NCI-H345 (cell line): Measurements from ENCODE around the gene TBL1X.
"Not testable (repeated sequence)": the region's sequence is repeated elsewhere in the genome, so short reads cannot be mapped to it uniquely, and the experiment has no call there.

Source experiments
- DNase-seq: peaks from one replicate; lab custom pipeline; 2025; lab: John Stamatoyannopoulos, UW

Gene TBL1X

GRCh38 chrX:9536156-9536555 is 71.3 kb downstream of the TBL1X start:
- not testable (repeated sequence) for DNase-seq

- no peak for DNase-seq
Measured at GRCh38 chrX:9537781-9538180, 72.9 kb downstream of the TBL1X start.

- DNase-seq, result peak; percentile 93
Measured at GRCh38 chrX:9538544-9539045, 73.7 kb downstream of the TBL1X start.

GRCh38 chrX:9539605-9540387 is 74.9 kb downstream of the TBL1X start:
- peak; percentile 61 for DNase-seq

- DNase-seq, result no peak
Measured at GRCh38 chrX:9542106-9542760, 77.4 kb downstream of the TBL1X start.

- peak; percentile 44 for DNase-seq
Measured at GRCh38 chrX:9542761-9543111, 77.9 kb downstream of the TBL1X start.

- DNase-seq, result no peak
Measured at GRCh38 chrX:9555354-9555753, 90.5 kb downstream of the TBL1X start.

- no peak for DNase-seq
Measured at GRCh38 chrX:9557091-9557490, 92.2 kb downstream of the TBL1X start.

GRCh38 chrX:9557521-9557920 is 92.7 kb downstream of the TBL1X start:
- DNase-seq, result no peak

GRCh38 chrX:9558615-9559014 is 93.8 kb downstream of the TBL1X start:
- no peak for DNase-seq

- DNase-seq, result no peak
Measured at GRCh38 chrX:9560219-9560618, 95.4 kb downstream of the TBL1X start.

- no peak for DNase-seq
Measured at GRCh38 chrX:9561199-9561598, 96.3 kb downstream of the TBL1X start.

GRCh38 chrX:9562851-9563250 is 98.0 kb downstream of the TBL1X start:
- no peak for DNase-seq

- DNase-seq, result no peak
Measured at GRCh38 chrX:9566150-9566621, 101.3 kb downstream of the TBL1X start.

GRCh38 chrX:9569876-9570301 is 105.0 kb downstream of the TBL1X start:
- DNase-seq, result no peak

- no peak for DNase-seq
Measured at GRCh38 chrX:9573282-9574106, 108.6 kb downstream of the TBL1X start.

GRCh38 chrX:9576059-9576458 is 111.2 kb downstream of the TBL1X start:
- no peak for DNase-seq

- DNase-seq, result no peak
Measured at GRCh38 chrX:9577555-9577954, 112.7 kb downstream of the TBL1X start.

- no peak for DNase-seq
Measured at GRCh38 chrX:9578083-9578779, 113.4 kb downstream of the TBL1X start.

- DNase-seq, result no peak
Measured at GRCh38 chrX:9581771-9582385, 117.0 kb downstream of the TBL1X start.

- no peak for DNase-seq
Measured at GRCh38 chrX:9582956-9583355, 118.1 kb downstream of the TBL1X start.
